ENCODE data around the gene SURF1.

SURF1 gene

GRCh38 chr9:133315997-133316396 lies 40.3 kb downstream of the SURF1 start:
- no peak for DNase-seq

DNA sequence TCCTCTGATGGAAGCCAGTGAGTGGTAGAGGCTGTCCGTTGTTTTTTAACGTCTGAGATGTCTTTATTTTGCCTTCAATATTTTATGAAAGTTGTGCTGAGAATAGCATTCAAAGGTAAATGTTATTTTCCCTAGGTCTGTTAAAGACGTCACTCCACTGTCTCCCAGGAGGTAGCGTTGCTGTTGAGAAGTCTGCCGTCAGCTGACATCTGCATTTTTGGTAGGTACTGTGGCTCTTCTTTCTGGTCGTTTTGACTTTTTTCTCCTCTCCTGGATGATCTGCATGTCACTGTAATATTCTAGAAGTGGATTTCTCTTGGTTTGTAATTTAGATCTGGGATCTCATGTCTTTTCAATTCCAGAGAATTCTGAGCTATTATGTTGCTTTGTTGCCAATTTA lies 46.7 kb downstream of the SURF1 start:
- no peak for DNase-seq

DNA sequence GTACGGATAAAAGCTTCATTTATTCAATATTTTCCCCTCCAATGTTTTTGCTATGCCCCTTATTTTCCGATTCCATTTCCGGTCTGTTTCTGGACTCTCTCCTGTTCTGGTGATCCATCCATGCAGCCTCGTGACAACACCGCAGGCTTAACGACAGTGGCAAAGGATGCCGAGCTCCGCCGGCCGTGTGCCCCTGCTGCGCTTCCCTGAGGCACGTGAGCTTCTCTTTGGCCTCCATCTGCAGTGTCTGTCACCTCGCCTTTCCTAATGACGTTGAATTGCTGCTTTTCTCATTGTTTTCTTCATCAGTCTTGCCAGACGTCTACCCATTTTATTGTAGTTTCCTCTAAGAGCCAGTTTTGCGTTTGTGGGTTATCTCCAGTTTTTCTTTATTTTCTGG lies 49.0 kb downstream of the SURF1 start:
- DNase-seq: no peak

- no peak for DNase-seq
These were observed 49.8 kb downstream of the SURF1 start for GRCh38 chr9:133306242-133307204.

DNA sequence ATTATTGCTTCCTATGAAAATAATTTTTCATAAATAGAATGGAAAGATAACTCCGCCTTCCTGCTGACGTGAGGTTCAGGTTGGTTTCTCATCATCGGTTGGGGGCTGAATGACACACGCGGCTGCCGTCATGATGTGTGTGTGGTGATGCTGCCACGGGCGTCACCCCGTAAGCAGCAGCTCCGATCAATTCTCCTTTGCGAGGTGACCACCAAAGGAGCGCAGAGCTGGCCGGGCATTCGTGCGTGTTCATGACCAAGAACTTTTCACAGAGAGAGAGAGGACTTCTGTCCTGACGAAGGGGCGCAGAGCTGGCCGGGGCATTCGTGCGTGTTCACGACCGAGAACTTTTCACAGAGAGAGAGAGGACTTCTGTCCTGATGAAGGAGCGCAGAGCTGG lies 50.6 kb downstream of the SURF1 start:
- DNase-seq: no peak

GRCh38 chr9:133304477-133305377 lies 51.6 kb downstream of the SURF1 start:
- no peak for DNase-seq

- no peak for DNase-seq
These were observed 52.2 kb downstream of the SURF1 start for GRCh38 chr9:133304158-133304470.

DNA sequence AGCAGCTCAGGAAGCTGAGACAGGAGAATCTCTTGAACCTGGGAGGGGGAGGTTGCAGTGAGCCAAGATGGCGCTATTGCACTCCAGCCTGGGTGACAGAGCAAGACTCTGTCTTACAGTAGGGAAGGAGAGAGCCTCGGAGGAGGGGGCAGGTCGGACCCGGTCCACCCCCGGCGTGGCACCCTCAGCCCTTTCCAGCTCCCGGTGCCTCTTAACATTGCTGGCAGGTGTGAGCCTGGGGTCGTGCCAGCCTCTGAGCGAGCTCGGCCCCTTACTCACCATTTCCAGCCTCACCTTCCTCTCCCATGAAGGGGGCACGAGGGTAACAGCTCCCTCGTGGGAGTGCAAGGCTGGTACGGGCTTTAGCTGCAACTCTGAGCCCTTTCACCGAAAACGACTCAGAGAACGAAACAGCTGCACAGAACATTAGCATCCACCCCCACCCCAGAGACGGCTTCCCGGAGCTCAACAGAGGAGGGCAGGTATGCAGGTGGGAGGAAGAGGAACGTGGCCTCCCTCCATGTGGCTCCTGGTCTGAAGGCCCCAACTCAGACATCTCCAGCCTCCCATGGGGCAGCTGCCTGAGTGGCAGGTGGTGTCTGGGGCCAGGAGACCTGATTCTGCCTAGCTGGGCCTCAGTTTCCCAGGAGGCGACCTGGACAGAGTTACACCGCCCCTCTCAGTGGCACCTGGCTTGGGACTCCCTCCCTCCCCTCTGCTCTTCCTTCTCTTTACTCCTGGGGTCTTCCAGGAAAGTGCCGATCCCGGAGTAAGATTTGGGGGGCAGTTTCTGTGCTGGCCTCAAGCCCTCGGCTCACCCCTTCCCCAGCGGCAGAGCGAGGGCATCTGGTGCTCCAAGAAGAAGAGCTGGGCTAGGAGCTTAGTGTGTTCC lies 52.8 kb downstream of the SURF1 start:
- no peak for DNase-seq
